HL-60 (cell line): Measurements from ENCODE around the gene GHRH.

Experiments
- REST ChIP-seq: IDR thresholded peaks from 2 replicates; pipeline ENCODE4 v1.6.1; 2012; ENCODE audit warnings: low read depth; ENCODE audit not compliant: insufficient replicate concordance
- TF ChIP-seq, protein P1 (sequence below): IDR thresholded peaks from one replicate; pipeline ENCODE4 v1.5.1; 2011; ENCODE audit warnings: low read length, control low read depth, inconsistent platforms; ENCODE audit not compliant: insufficient read depth

- TF ChIP-seq, protein P1, sequence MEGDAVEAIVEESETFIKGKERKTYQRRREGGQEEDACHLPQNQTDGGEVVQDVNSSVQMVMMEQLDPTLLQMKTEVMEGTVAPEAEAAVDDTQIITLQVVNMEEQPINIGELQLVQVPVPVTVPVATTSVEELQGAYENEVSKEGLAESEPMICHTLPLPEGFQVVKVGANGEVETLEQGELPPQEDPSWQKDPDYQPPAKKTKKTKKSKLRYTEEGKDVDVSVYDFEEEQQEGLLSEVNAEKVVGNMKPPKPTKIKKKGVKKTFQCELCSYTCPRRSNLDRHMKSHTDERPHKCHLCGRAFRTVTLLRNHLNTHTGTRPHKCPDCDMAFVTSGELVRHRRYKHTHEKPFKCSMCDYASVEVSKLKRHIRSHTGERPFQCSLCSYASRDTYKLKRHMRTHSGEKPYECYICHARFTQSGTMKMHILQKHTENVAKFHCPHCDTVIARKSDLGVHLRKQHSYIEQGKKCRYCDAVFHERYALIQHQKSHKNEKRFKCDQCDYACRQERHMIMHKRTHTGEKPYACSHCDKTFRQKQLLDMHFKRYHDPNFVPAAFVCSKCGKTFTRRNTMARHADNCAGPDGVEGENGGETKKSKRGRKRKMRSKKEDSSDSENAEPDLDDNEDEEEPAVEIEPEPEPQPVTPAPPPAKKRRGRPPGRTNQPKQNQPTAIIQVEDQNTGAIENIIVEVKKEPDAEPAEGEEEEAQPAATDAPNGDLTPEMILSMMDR: no peak
- TF ChIP-seq REST: no peak
These were observed 13.4 kb upstream of the GHRH start for GRCh38 chr20:37274851-37275524.
